ENCODE measurements around the gene OIP5. TPM values are rescaled to one million over a fixed set of nuclear protein-coding genes. Genes with fewer than 3 reads are reported as not detected.

The OIP5 gene
- polyA plus RNA-seq, 3 donors: 0.05 to 0.28 (median 0.22) TPM

- Histone ChIP-seq H4K20me1 (ENCODE audit: insufficient read depth, low read length) (no peaks in the 10 kb centered on the region), H3K9ac (ENCODE audit: insufficient read depth, low read length, poor library complexity, severe bottlenecking) (no peak overlapping the region), H3K27ac (ENCODE audit: low read depth in 1 of 2, low read length in 2 of 2) (no peak overlapping the region), H3K79me2 (ENCODE audit: insufficient read depth, low read length) (no peaks in the 10 kb centered on the region), H3K4me3 (replicated peaks in 1 of 3; ENCODE audit: low read depth in 2 of 3, low read length in 3 of 3) (no peak overlapping the region), H3K27me3 (ENCODE audit: control insufficient read depth in 2 of 2, insufficient read depth in 2 of 2, low read length in 2 of 2) (no peaks in the 10 kb centered on the region), H3K36me3 (replicated peaks in 1 of 2; ENCODE audit: control insufficient read depth in 1 of 2, insufficient read depth in 2 of 2, low read length in 2 of 2) (peaks cover 27 to 43% of the 10 kb centered on the region in 2 donors), H3K4me1 (ENCODE audit: control insufficient read depth in 1 of 2, insufficient read depth in 2 of 2, low read length in 2 of 2) (peaks cover 0 to 8% of the 10 kb centered on the region in 2 donors), H2AFZ (ENCODE audit: insufficient read depth, low read depth, low read length, poor library complexity, severe bottlenecking) (no peak overlapping the region), H3K9me3 (replicated peaks in 1 of 2; ENCODE audit: control insufficient read depth in 1 of 2, insufficient read depth in 1 of 2, low read length in 2 of 2) (no peaks in the 10 kb centered on the region), H3K4me2 (replicated peaks; ENCODE audit: extremely low read depth, low read length, poor library complexity, severe bottlenecking) (no peak overlapping the region)
- WGBS (ENCODE audit: insufficient coverage): no CpG with 5 or more reads among the region's 2 CpGs
- Mint-ChIP-seq H3K36me3 (peaks cover 24 to 44% of the 10 kb centered on the region in 2 donors), H3K27me3 (ENCODE audit: low read depth in 3 of 3) (no peaks in the 10 kb centered on the region), H3K9me3 (no peaks in the 10 kb centered on the region), H3K4me1 (peaks cover 4% of the 10 kb centered on the region), H3K27ac (no peak overlapping the region), H3K4me3 (no peak overlapping the region)
- no peak for DNase-seq
- intact Hi-C loops (cut with micrococcal nuclease): no loop called here
- no peak for TF ChIP-seq CTCF (IDR thresholded peaks at IDR 0.05)
Observed at GRCh38 chr15:41309226-41309905, 23.0 kb downstream of the OIP5 start.

GRCh38 chr15:41307679-41308078 is 24.7 kb downstream of the OIP5 start:
- no peak overlapping the region for H2AFZ ChIP-seq (ENCODE audit: insufficient read depth, low read depth, low read length, poor library complexity, severe bottlenecking)
- no peak for TF ChIP-seq CTCF (IDR thresholded peaks at IDR 0.05)

More at GRCh38 chr15:41307679-41308078, 24.7 kb downstream of the OIP5 start:
- Histone ChIP-seq H4K20me1 (ENCODE audit: insufficient read depth, low read length) (no peaks in the 10 kb centered on the region), H3K79me2 (ENCODE audit: insufficient read depth, low read length) (no peaks in the 10 kb centered on the region), H3K4me2 (replicated peaks; ENCODE audit: extremely low read depth, low read length, poor library complexity, severe bottlenecking) (no peak overlapping the region), H3K4me1 (ENCODE audit: control insufficient read depth in 1 of 2, insufficient read depth in 2 of 2, low read length in 2 of 2) (peaks cover 0 to 8% of the 10 kb centered on the region in 2 donors), H3K27ac (ENCODE audit: low read depth in 1 of 2, low read length in 2 of 2) (no peak overlapping the region), H3K9ac (ENCODE audit: insufficient read depth, low read length, poor library complexity, severe bottlenecking) (no peak overlapping the region), H3K27me3 (ENCODE audit: control insufficient read depth in 2 of 2, insufficient read depth in 2 of 2, low read length in 2 of 2) (no peaks in the 10 kb centered on the region), H3K36me3 (replicated peaks in 1 of 2; ENCODE audit: control insufficient read depth in 1 of 2, insufficient read depth in 2 of 2, low read length in 2 of 2) (peaks cover 17 to 38% of the 10 kb centered on the region in 2 donors), H3K9me3 (replicated peaks in 1 of 2; ENCODE audit: control insufficient read depth in 1 of 2, insufficient read depth in 1 of 2, low read length in 2 of 2) (no peaks in the 10 kb centered on the region), H3K4me3 (replicated peaks in 1 of 3; ENCODE audit: low read depth in 2 of 3, low read length in 3 of 3) (no peak overlapping the region)
- DNase-seq: no peak
- Mint-ChIP-seq H3K36me3 (peaks cover 15 to 33% of the 10 kb centered on the region in 2 donors), H3K27ac (no peak overlapping the region), H3K4me3 (no peak overlapping the region), H3K4me1 (peaks cover 11% of the 10 kb centered on the region), H3K9me3 (no peaks in the 10 kb centered on the region), H3K27me3 (ENCODE audit: low read depth in 3 of 3) (no peaks in the 10 kb centered on the region)
- intact Hi-C loops (cut with micrococcal nuclease): no loop called here
- WGBS (ENCODE audit: insufficient coverage): 80% methylated on average over 3 of the region's 5 CpGs

Measured in CD14-positive monocyte (primary cell).